GM19193 (cell line): ENCODE data around the gene SNAPIN.
A peak's percentile ranks its signal among the peaks of the same experiment; 100 is the strongest.

ENCODE experiments used
- POLR2A ChIP-seq: IDR thresholded peaks from 4 replicates; pipeline ENCODE4 v1.6.1; 2011; ENCODE audit not compliant: insufficient read depth, insufficient read length; ENCODE audit errors: extremely low read depth

The SNAPIN gene, protein sequence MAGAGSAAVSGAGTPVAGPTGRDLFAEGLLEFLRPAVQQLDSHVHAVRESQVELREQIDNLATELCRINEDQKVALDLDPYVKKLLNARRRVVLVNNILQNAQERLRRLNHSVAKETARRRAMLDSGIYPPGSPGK

DNA sequence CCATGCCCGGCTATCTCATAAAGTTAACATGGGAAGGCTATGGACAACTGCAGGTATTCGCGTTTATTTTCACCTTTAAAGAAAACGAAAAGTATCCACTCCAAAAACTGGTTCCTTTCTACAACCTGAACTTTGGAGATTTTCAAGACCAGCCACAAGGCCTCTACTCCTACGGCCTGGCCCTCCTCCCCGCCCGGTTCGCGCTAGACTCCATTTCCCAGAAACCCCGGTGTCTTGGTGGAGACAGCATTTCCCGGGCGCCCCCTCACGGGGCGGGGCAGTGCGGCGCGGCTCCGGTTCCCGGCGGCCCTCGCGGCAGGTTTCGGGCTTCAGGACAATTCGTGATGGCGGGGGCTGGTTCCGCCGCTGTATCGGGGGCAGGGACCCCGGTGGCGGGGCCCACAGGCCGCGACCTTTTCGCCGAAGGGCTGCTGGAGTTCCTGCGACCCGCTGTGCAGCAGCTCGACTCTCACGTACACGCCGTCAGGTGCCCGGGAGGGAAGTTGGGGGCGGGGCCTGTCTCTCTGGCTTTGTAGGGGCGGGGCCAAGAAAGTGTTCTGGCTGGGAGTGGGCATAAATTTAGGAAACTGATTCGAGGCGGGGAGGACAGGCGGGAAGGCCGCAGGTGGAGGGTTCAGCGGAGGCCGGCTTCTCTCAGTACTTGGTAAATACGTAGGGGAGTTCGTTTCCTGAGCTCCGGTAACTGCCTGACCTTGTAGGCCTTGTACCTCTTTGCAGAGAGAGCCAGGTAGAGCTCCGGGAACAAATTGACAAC lies at the start of gene SNAPIN:
SNAPIN (plus strand) TSS at position 304 of the 775 bp plus-strand sequence; CDS start at position 345, 41 bp downstream.
- TF ChIP-seq POLR2A = peak; percentile 90

DNA sequence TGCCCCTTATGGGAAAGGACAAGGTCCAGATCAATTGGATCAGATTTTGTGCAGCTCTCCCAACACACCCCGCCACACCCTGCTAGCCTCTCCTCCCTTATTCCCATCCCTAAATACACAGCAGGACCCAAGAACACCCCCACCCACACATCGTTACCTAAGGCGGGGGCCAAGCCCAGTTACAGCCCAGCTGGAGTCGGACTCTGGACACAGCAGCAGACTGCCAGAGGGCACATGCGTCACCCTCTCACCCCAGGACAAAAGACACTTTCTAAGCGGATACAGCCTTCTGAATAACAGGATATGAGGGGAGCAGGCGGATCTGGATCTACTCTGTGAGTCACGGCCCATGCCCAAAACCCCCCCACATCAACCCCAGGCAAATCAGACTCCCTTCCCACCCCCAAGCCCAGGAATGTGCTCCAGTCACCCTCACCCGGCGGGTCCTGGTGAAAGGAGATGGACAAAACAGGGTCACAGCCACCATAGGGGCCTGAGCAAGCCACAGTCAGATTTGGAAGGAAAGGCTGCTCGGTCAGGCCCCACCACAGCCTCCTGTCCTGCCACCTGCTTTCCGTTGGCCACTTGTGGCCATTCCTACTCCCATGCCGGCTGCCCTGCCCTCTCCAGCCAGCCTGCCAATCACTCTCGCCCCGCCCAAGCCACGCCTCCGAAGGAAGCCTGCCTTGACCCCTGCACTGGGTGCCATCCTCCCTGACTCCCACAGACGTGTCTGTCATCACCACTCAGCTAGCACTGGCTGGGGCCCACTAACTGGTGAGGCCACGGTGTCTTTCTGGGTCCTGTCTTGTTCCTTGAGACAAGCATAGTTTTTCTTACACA lies 49.5 kb upstream of the SNAPIN start:
- no peak for TF ChIP-seq POLR2A

DNA sequence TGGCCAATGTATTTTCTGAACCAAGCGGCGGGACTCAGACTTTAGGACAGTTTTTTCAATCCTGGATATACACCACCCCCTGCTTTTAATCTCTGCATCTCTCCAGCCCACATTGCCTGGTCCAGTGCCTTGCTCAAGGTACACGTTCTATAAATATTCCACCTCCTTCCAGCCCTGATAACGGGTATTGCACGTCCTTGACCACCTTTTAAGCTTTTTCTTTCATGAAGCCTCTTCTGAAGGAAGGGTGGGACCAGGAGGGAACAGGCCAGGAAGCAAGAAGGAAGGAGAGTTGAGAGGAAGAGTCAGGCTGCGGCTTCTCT lies 49.0 kb upstream of the SNAPIN start:
- no peak for TF ChIP-seq POLR2A

DNA sequence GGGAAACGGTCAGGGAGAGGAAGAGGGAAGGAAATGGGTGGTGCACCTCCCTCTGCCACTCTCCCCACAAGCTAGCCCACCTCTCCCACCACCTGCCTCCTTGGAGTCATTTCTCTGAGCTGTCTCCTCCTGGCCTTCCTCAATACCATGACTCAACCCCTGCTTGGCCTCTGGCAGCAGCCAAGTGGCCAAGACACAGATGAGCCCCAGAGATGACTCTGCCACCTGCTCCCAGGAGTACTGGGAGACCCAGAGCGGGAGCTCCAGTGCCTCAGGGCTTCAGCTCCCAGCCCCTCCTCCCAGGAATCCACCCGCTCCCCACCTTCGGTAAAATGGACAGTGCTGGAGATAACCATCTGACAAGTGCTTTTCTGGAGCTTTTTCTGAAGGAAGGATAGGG lies 48.2 kb upstream of the SNAPIN start:
- no peak for TF ChIP-seq POLR2A

DNA sequence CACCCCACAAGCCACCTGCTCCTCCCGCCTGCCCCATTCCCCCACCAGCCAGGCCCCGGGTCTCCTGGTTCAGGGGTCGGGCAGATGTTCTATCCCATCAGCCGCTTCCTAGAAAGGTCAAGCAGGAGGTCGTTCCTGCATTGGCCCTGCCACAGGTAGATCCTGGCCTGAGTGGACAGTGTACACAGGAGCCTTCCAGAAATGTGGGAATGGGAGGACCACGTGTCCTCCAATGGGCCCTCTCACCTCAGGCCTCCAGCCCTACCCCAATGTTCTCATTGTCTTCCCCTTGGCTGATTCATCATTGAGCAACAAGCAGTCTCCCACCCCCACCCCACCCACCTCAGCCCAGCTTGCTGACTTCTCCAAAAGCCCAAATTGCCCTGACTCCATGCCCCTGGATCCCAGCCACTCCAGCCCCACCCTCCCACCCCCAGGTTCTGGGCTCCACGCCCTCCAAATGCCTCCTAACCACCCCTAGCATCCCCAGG lies 47.6 kb upstream of the SNAPIN start:
- TF ChIP-seq POLR2A = no peak

DNA sequence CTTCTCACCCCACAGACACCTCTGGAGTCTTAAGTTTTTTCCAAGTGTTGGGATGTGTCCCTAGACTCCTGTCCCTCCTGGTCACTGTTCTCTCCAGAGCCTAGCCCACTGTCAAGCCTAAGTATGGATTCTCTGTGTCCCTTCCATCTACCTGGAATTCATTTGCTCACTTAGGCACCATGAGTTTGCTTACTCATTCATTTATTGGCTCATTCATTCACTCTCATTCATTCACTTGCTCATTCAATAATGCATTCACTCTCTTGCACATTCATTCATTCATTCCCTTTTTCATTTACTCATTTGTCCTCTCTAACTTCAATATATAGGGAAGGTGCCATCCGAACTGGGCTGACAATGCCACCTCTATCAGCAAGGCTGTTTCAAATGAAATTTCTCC lies 47.1 kb upstream of the SNAPIN start:
- no peak for TF ChIP-seq POLR2A

DNA sequence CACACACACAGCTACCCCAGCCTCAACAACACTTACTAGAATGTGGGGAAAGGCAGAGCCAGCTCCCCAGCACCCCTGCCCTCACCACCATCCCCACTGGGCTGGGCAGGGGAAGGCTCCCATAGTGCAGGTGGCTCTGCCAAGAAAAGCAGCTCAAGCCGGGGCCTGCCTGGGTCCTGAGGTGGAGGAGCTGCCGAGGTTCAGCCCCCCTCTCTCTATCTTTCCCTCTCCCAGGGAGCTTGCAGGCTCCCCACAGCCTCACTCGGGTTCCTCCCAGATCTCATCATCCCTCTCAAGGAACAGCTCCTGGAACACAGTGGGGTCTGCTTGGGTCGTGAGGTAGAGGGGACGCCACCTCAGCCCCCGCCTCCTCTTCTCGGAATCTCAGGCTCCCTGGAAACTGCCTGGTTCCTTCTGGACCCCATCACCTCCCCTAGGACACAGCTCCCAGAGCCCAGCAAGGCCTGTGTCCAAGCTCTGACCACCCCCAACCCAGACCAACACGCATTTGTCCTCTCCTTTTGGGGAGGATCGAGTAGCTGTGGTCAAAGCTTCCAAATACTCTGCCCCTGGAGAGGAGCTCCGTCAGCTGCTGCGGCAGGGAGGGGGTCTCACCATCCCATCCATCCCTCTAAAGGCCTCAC lies 46.3 kb upstream of the SNAPIN start:
- no peak for TF ChIP-seq POLR2A

DNA sequence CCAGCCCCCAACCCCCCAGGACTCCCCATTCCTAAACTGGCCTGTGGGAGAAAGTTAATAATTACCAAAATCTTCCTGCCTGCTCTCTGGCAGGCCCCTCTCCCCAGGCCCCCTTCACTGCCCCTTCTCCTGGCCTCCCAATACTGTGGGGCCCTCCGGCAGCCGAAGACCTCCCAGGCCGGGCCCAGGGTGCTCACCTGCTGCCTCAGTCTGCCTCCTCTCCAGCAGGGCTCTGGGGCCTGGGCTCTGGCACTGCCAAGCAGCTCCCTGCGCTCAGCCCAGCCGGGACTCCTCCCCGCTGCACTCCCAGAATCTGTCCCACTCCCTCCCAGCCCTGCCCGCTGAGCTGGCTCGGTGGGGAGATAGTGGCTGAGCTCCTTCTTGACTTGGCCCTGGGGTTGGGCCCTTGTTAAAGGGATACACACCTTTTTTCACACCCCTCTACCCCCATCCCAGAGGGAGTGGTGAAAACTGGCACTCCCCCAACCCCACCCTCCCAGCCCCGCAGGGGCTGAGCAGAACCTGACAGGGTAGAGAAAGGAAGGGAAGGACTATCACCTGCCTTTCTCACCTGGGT lies 45.7 kb upstream of the SNAPIN start, which contains the start of gene S100A16:
S100A16 (minus strand) TSS at position 383 of the 577 bp plus-strand sequence. CDS start 4,986 bp downstream, outside the sequence.
- TF ChIP-seq POLR2A = no peak

DNA sequence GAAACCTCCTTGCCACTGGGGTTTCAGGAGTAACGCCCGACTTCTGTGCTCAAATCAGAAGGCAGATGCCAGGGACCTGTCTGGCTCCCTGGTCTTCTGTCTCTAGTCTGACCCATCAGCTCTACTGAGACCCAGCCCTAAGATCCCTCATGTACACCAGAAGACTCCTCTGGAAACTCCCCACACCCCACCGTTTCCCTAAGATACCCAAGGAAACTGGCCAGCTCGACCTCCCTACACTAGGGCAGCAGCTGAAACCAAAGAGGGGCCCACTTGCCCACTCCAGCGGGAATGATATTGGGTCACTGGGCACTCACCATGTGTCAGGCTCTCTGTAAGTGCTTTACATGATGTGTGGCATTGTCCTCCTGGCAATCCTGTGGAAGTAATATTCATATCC lies 45.1 kb upstream of the SNAPIN start:
- TF ChIP-seq POLR2A = no peak

DNA sequence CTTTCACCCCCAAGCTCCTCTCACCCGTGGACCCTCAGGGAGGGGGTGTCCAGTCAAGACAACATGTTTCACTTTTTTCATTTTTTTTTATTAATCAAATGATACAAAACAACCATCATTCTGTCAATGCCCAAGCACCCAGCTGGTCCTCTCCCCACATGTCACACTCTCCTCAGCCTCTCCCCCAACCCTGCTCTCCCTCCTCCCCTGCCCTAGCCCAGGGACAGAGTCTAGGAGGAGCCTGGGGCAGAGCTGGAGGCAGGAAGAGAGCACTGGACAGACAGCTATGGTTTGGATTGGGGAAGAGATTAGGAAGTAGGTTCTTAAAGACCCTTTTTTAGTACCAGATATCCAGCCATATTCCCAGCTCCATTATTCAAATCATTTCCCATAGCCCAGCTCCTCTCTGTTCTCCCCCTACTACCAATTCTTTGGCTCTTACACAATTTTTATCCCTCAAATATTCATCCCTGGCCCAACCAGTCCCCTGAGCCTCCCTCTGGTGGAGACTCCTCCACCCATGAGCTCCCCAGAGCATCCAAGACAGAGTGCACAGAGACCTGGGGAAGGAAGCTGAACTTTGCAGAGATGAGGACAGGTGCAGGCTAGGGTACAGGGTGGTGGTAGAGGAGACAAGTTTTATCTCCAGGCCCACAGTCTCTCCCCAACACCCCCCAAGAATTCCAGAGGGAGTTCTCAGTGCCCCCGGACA lies 44.2 kb upstream of the SNAPIN start:
- no peak for TF ChIP-seq POLR2A

DNA sequence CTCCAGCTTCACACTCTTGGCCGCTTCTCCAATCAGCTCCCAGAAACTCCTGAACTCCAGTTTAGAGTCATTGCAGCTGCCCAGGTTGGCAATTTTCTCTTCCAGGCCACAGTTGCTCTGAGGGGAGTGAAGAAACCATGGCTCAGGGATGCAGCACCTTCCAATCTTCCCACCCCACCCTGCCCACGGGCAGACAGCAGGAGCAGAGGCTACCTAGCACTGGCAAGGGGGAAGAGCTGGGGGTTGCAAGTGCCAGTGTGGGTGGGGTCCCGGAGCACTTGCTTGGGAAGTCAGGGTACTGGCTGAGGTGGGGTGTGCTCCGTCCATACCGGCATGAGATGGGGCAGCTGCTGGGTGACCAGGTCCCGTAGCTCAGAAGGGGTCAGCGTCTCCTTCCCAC lies 43.6 kb upstream of the SNAPIN start:
- TF ChIP-seq POLR2A = no peak

DNA sequence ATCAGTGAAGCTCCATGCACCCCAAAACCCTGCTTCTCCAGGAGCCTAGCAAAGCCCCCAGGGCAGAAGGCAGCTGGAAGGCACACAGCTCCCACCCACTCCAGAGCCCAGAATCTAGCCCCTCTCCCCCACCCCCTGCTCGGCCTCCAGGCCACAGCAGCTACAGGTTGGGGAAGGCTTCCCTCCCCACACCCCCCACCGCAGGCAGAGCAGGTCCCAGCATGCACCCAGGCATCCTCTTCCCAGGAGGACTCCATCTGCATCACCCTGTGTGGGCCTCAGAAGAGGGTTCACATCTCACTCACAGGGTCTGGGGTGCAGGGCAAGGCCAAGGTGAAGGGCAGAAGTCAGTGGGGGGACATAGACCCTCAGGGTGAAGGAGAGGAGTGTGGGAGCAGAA lies 43.1 kb upstream of the SNAPIN start:
- TF ChIP-seq POLR2A = no peak

DNA sequence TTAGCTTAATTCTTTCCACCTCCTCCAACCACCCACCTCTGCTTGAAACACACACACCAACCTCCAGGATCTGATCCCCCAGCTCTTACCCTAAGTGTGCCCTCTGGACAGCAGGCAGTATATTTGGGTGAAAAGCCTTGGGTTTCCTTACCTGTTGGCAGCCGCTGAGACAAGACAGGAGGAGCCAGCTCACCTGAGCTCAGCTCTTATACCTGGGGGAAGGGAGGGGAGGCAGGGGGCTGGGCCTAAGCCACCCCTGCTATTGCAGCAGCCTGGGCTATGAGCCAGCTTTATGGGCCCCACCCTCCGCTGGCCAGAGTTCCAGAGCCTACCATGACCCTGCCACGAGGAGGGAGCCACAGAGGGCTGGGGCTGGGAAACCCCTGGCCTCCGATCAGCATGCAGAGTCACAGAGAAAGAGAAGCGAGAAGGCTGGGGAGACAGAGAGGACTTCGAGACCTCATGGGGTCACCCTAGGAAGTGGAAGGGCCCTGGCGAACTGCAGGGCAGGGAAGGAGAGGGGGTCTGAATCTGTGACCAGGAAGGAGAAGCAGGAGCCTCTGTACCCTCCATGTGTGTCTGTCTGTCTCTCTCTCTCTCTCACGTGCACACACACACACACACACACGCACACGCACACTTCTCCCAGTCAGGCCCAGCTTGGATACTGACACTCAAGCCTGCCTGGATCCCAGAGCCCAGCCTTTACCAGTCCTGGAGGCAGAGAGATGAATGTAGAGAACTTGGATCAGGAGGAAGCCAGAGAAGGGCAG lies 42.2 kb upstream of the SNAPIN start, which contains the start of gene S100A14:
S100A14 (minus strand) TSS at position 182 of the 773 bp plus-strand sequence. CDS start 467 bp downstream, outside the sequence.
- TF ChIP-seq POLR2A = no peak
